NCI-H1694 treated with DMSO at 0.1 percent for 48 hours (cell line): ENCODE results near the gene NLRP1.

Experiments
- DNase-seq: peaks from one replicate; lab custom pipeline; 2025; lab: John Stamatoyannopoulos, UW

The NLRP1 gene

DNA sequence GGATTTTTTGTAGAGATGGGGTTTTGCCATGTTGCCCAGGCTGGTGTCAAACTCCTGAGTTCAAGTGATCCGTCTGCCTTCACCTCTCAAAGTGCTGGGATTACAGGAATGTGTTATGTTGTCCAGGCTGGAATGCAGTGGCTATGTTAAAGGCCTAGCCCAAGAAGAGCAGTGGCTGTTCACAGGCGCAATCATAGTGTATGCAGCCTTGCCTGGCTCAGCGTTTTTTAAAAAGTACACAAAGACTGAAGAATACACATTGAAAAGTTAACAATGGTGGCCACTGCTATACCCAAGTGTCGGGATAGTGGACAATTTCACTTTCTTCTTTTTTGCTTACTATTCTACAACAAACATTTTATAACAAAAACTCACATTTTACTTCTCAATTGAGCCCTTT lies 105.3 kb downstream of the NLRP1 start:
- no peak for DNase-seq

DNA sequence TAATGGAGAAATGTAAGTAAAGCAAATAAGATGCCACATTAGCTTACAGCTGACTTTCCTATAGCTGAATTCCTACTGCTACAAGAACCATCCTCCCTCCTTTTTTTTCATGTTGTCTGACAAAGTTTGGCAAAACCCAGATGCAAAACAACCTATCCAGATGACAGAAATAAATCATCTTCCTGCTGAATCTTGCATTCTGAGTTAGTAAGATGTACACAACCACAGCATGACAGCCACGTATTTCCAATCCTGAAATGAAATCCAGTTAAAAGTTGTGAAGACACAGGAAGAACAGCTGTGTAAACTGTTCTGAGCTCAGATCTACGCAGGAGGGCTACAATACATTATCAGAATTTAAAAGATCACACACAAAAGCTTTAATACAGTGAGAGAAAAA lies 110.4 kb downstream of the NLRP1 start:
- DNase-seq, result no peak

DNA sequence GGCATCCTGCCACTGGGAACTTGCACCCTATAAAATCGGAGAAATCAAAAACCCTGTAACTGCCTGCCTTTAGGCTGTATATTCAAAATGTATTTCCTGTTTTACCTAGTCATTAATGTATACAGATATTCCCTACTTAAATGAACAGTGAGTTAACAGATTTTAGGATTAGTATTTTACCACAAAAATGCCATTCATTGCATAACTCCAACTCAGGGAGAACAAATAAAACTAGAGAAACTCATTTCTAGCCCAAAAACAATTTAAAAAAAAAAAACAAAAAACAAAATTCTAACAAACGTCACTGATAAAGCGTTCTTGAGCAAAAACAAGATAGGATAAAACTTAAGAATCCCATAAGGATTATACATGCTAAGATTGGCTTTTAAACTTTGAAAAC lies 111.8 kb downstream of the NLRP1 start:
- DNase-seq, result no peak

DNA sequence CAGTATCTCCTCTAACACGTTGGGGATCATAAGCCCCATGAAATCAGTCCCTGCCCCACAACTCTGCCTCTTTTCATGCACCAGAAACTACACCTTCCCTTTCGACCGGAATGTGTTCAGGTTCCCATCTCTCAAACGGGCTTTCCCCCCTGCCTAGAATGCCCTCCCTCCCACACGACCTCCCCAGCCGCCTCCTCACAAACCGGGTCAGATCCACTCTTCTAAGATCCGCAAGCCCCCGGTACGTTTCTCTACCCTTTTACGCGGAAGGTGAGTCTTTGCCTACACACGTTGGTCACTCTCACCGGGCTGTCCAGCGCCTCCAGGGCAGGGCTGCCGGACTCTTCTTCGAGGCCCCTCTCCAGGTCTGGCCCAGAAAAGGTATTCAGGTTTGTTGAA lies 116.2 kb downstream of the NLRP1 start:
- no peak for DNase-seq

DNA sequence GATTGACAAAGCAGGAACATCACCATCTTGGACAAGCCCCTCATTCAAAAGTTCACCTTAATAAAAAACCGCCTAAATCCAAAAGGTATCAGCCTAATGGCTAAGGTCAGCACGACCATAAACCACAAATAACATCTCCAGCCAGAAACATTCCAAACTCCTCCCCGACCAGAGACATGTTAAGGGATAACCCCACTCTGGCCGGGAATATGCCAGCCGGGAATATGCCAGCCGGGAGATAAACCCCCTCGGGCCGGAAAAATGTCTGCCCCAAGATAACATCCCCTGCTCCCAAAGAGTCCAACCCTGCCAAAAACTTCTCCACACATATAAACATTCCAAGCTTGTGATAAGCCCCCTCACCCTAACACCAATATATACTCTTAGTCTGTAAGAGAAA lies 116.9 kb downstream of the NLRP1 start:
- no peak for DNase-seq

DNA sequence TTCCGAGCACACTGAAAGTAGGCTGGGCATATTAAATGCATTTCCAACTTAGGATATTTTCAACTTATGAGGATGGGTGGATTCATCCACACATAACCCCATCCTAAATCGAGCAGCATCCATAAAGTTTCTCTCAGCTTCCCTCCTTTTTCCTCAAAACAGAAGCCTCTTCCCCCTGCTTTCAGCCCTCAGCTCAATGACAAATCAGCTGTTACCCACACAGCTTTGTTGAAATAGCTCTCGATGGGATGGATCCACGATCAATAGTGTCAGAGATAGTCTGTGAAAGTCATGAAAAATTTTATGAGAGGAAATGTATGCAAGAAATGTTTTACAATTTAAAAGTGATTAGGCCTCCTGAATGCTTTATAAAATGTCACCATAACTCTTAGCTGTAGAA lies 118.0 kb downstream of the NLRP1 start:
- DNase-seq, result no peak

DNA sequence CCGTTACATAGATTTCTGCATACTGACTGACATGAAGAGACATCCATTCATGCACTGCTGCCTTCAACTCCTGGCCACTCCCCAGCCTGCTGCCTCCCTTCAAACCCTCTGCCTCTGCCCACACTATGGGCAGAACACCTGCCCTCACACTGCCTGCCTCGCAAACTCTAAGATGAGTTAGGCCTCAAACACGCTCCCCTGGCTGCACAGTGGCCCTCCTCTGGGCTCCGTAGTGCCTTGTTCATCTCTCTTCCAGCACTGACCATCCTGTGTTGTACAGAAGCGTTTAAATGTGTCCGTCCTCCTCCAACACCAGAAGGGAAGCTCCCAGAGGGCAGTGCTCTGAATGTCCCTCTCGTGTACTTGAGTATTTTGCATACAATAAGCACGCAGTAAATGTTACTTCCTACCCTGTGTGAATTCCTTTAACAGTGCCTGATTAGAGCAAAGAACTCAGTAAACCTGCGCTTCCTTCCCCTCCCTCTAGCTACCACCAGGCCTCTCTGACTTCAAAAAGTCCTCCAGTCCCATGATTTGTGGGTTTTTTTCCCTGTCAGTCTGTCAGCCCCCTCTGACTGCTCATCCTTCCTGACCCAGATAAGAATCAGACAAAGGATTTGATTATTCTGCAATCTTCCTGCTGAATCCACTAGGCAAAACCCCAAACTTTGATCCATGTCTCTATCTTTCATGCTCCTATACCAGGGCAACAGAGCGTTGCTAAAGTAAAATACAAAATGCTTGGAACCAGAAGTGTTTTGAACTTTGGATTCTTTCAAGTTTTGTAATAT lies 119.4 kb downstream of the NLRP1 start:
- peak; percentile 1 for DNase-seq
